B cell (primary cell): ENCODE results near the gene NAV2. TPM values are rescaled to one million over a fixed set of nuclear protein-coding genes. Genes with fewer than 3 reads are reported as not detected.

Experiments
- ATAC-seq: fragments of 200-7000 bp; cut with Tn5 transposase; one replicate; pipeline ENCODE4 v1.10.0; 2021; ENCODE audit warnings: low read depth, mild to moderate bottlenecking, moderate number of reproducible peaks, moderate library complexity
- CTCF ChIA-PET: fragments of 350-600 bp; sonication (Branson Sonifier 250); formaldehyde crosslinking; loops from one replicate; lab custom pipeline; 2021; ENCODE audit warnings: antibody characterized with exemption, inconsistent platforms; lab: Charles Lee
- POLR2A ChIA-PET: fragments of 350-600 bp; sonication (Branson Sonifier 250); formaldehyde crosslinking; loops from one replicate; lab custom pipeline; 2021; ENCODE audit warnings: antibody characterized with exemption; lab: Charles Lee
- DNase-seq: peaks from one replicate; pipeline ENCODE4 v3.0.0; 2013
- H2AFZ ChIP-seq: 2 replicates; pipeline ENCODE4 v1.6.1; 2012; ENCODE audit warnings: mild to moderate bottlenecking, low read depth, low read length; ENCODE audit not compliant: insufficient read depth, poor library complexity, severe bottlenecking
- H3K27ac ChIP-seq, 2 donors: 1 replicate in 1 of 2; 2 replicates in 1 of 2; pipeline ENCODE4 v1.5.1; 2012 to 2013; ENCODE audit warnings: low read length in 2 of 2, mild to moderate bottlenecking in 2 of 2, moderate library complexity in 1 of 2
- H3K27me3 ChIP-seq, 4 experiments: fragments of 200-600 bp in 1 of 4; sonication (generic) in 1 of 4; replicated peaks in 1 of 4; 1 replicate in 2 of 4; 2 replicates in 2 of 4; pipeline versions ENCODE4 v1.6.1 to v1.7.0; 2013 to 2016; ENCODE audit warnings: low read length in 3 of 4, mild to moderate bottlenecking in 2 of 4, mixed read lengths in 1 of 4, moderate library complexity in 1 of 4; ENCODE audit not compliant: insufficient read depth in 4 of 4, control insufficient read depth in 3 of 4; ENCODE audit errors: control extremely low read depth in 1 of 4
- H3K36me3 ChIP-seq, 2 experiments: replicated peaks in 1 of 2; 1 replicate in 1 of 2; 2 replicates in 1 of 2; pipeline versions ENCODE4 v1.6.1 to v1.7.1; 2013; ENCODE audit warnings: low read length in 1 of 2; ENCODE audit not compliant: insufficient read depth in 2 of 2, control insufficient read depth in 1 of 2; ENCODE audit errors: control extremely low read depth in 1 of 2, extremely low read depth in 1 of 2
- H3K4me1 ChIP-seq, 2 donors: fragments of 200-600 bp in 1 of 2; sonication (generic) in 1 of 2; 1 replicate in 1 of 2; 2 replicates in 1 of 2; pipeline versions ENCODE4 v1.5.1 to v1.6.1; 2013 to 2017; ENCODE audit warnings: low read length in 2 of 2; ENCODE audit not compliant: control insufficient read depth in 2 of 2, insufficient read depth in 2 of 2
- H3K4me2 ChIP-seq: replicated peaks from 2 replicates; pipeline ENCODE3; 2012; ENCODE audit warnings: mild to moderate bottlenecking, low read depth, low read length; ENCODE audit not compliant: poor library complexity, severe bottlenecking
- H3K4me3 ChIP-seq, 5 experiments: fragments of 200-600 bp in 1 of 5; sonication (generic) in 1 of 5; 1 replicate in 3 of 5; 2 replicates in 2 of 5; pipeline versions ENCODE4 v1.5.1 to v1.7.0; 2011 to 2016; ENCODE audit warnings: low read length in 4 of 5, mild to moderate bottlenecking in 4 of 5, low read depth in 2 of 5, control low read depth in 1 of 5, moderate library complexity in 1 of 5; ENCODE audit not compliant: insufficient read depth in 1 of 5; ENCODE audit errors: control extremely low read depth in 1 of 5, extremely low read depth in 1 of 5
- H3K79me2 ChIP-seq: fragments of 200-600 bp; sonication (generic); one replicate; pipeline ENCODE4 v1.6.0; 2016; ENCODE audit warnings: low read length; ENCODE audit not compliant: control insufficient read depth, insufficient read depth
- H3K9ac ChIP-seq: fragments of 200-600 bp; sonication (generic); 2 replicates; pipeline ENCODE4 v1.6.1; 2017; ENCODE audit warnings: mild to moderate bottlenecking, low read length, moderate library complexity
- H3K9me3 ChIP-seq, 3 donors: one replicate each; pipeline versions ENCODE4 v1.6.1 to v1.7.1; 2013; ENCODE audit warnings: low read length in 2 of 3; ENCODE audit not compliant: control insufficient read depth in 2 of 3, insufficient read depth in 1 of 3; ENCODE audit errors: control extremely low read depth in 1 of 3
- H4K20me1 ChIP-seq: 2 replicates; pipeline ENCODE4 v1.6.0; 2012; ENCODE audit warnings: mild to moderate bottlenecking, low read length; ENCODE audit not compliant: insufficient read depth, control insufficient read depth, poor library complexity, severe bottlenecking
- H3K27ac Mint-ChIP-seq: one replicate; pipeline ENCODE4 v1.8.0; 2021; ENCODE audit warnings: mixed read lengths
- H3K27me3 Mint-ChIP-seq: one replicate; pipeline ENCODE4 v1.8.0; 2021; ENCODE audit warnings: mixed read lengths
- H3K4me1 Mint-ChIP-seq: one replicate; pipeline ENCODE4 v1.8.0; 2021; ENCODE audit warnings: mixed read lengths
- H3K4me3 Mint-ChIP-seq: one replicate; pipeline ENCODE4 v1.8.0; 2021; ENCODE audit warnings: mixed read lengths
- H3K9me3 Mint-ChIP-seq: one replicate; pipeline ENCODE4 v1.8.0; 2022; ENCODE audit warnings: mixed read lengths; ENCODE audit not compliant: insufficient read depth
- CTCF ChIP-seq: fragments of 200-600 bp; IDR thresholded peaks from one replicate; pipeline ENCODE4 v1.8.0; 2022; ENCODE audit warnings: antibody characterized with exemption, mild to moderate bottlenecking
- EZH2 ChIP-seq: IDR thresholded peaks from 2 replicates; pipeline ENCODE4 v1.6.1; 2012; ENCODE audit warnings: borderline replicate concordance, low read depth, mild to moderate bottlenecking, moderate library complexity, low read length; ENCODE audit not compliant: insufficient read depth, poor library complexity, severe bottlenecking
- WGBS: methylation state at CpG from one replicate; pipeline ENCODE4 v1.1.5; 2013; ENCODE audit warnings: missing lambda C conversion rate; ENCODE audit not compliant: insufficient coverage; 5-methylcytosine and 5-hydroxymethylcytosine counted together
- intact Hi-C: fragments of 100-400 bp; cut with micrococcal nuclease; formaldehyde crosslinking; loops from one replicate; pipeline ENCODE4 v1.10.0; 2022
- polyA plus RNA-seq: library from polyadenylated mRNA; depleted of rRNA; stranded (reverse); fragments of >200 nt; gene quantifications from 2 replicates; pipeline ENCODE4 v1.2.3, GENCODE V29; 2012
- total RNA-seq, 2 donors: library from RNA; stranded (reverse); fragments of 120-200 nt in 1 of 2; gene quantifications; 1 replicate in 1 of 2; 2 replicates in 1 of 2; pipeline versions ENCODE4 v1.2.3 to v1.2.4, GENCODE V29; 2013 to 2022

NAV2 gene
- total and polyA plus RNA-seq, 2 donors (not counting 1 experiment from before 2014, with no cell fraction given) = 0.82 to 22.2 TPM

- Histone ChIP-seq H3K27ac (no peak overlapping the region), H3K27me3 (peaks cover 0 to 4% (median 0%) of the 10 kb centered on the region in 4 experiments), H3K4me2 (no peak overlapping the region), H3K79me2 (no peaks in the 10 kb centered on the region), H2AFZ (no peak overlapping the region), H3K4me1 (no peaks in the 10 kb centered on the region), H3K36me3 (no peaks in the 10 kb centered on the region), H3K9ac (no peak overlapping the region), H4K20me1 (no peaks in the 10 kb centered on the region), H3K9me3 (no peaks in the 10 kb centered on the region), H3K4me3 (no peak overlapping the region)
- H3K9me3 Mint-ChIP-seq = no peaks in the 10 kb centered on the region
- CTCF ChIA-PET = no interaction called here
- H3K27me3 Mint-ChIP-seq = peaks cover 43% of the 10 kb centered on the region
- WGBS = 79% methylated on average over 2 of the region's 5 CpGs
- H3K4me1 Mint-ChIP-seq = no peaks in the 10 kb centered on the region
- DNase-seq (no peak), ATAC-seq (no peak)
- TF ChIP-seq EZH2 (no peak), CTCF (no peak)
- intact Hi-C loops = no loop called here
- no peak overlapping the region for H3K4me3 Mint-ChIP-seq
- POLR2A ChIA-PET = no interaction called here
- H3K27ac Mint-ChIP-seq = no peak overlapping the region
Observed at GRCh38 chr11:19918302-19919049, 205.8 kb downstream of the NAV2 start.

- TF ChIP-seq CTCF = no peak
- no peak for TF ChIP-seq EZH2
- Histone ChIP-seq H3K4me1 (no peaks in the 10 kb centered on the region), H3K79me2 (no peaks in the 10 kb centered on the region), H3K9me3 (no peaks in the 10 kb centered on the region), H3K36me3 (no peaks in the 10 kb centered on the region), H3K9ac (no peak overlapping the region), H2AFZ (no peak overlapping the region), H3K27me3 (peaks cover 0 to 4% (median 0%) of the 10 kb centered on the region in 4 experiments), H4K20me1 (no peaks in the 10 kb centered on the region), H3K4me2 (no peak overlapping the region), H3K4me3 (no peak overlapping the region), H3K27ac (no peak overlapping the region)
- DNase-seq (no peak), ATAC-seq (no peak)
- intact Hi-C loops = no loop called here
- ChIA-PET CTCF (no interaction called here), POLR2A (no interaction called here)
- WGBS = 92% methylated on average over 6 of the region's 7 CpGs
- no peak overlapping the region for H3K4me3 Mint-ChIP-seq
- H3K27me3 Mint-ChIP-seq = peaks cover 43% of the 10 kb centered on the region
- no peak overlapping the region for H3K27ac Mint-ChIP-seq
- H3K9me3 Mint-ChIP-seq = no peaks in the 10 kb centered on the region
- H3K4me1 Mint-ChIP-seq = no peaks in the 10 kb centered on the region
Observed at GRCh38 chr11:19919050-19919561, 206.5 kb downstream of the NAV2 start.
